HG03439 (cell line): ENCODE data around the gene CRYAA.

ENCODE experiments used
- ATAC-seq: cut with Tn5 transposase; IDR thresholded peaks from one replicate; pipeline ENCODE4 v1.9.1; 2021; ENCODE audit warnings: mild to moderate bottlenecking, moderate library complexity; ENCODE audit not compliant: unreplicated experiment

Gene CRYAA

DNA sequence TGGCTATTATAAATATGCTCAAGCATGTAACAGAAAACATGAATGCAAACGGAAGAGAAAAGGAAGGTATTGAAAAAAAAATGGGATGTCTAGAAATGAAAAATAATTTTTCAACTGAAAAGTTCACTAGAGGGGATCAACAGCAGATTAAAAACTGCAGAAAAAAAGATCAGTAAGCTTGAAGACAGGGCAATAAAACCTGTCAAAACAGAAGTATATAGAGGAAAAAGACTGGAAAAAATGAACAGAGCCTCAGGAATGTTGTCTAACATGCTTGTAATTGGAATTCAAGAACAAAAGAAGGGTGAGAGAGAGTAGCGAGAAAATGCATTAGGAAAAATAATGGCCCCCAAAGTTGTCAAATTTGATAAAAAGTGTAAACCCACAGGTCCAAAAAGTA lies 29.6 kb downstream of the CRYAA start:
- ATAC-seq: no peak

DNA sequence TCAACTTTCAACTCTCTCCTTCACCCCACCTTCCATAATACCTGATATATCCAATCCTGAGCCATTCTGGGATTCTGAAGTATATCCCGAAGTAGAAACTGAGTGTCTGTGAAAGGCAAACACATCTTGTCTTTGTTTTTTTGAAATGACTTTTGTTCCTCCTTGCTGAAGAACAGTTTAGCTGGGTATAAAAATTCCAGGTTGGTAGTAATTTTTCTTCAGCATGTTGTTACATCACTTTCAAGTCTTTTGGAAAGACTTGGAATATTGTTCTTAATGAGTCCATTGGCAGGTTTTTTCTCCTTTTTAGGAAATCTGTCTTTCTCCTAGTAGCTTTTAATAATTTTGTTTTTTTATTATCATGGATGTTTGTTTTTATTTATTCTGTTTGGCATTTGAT lies 32.7 kb downstream of the CRYAA start:
- no peak for ATAC-seq

DNA sequence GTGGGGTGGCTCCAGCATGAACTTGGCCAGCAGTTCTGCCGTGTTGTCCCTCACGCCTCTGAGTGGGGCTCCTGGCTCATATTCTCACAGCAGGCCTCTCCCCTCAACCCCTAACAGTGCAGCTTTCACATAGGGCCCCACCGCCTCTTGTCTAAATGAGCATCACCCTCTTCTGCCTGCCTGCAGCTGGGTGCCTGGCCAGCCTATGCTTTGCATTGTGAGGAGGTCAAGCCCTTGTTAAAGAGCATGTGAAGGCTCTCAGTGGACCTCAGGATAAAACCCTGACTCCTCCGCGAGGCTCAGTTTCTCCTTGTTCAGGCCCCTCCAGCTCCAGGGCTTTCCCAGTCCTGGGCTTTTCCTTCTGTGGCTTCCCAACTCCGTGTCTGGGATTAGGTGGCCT lies 34.8 kb downstream of the CRYAA start:
- no peak for ATAC-seq

DNA sequence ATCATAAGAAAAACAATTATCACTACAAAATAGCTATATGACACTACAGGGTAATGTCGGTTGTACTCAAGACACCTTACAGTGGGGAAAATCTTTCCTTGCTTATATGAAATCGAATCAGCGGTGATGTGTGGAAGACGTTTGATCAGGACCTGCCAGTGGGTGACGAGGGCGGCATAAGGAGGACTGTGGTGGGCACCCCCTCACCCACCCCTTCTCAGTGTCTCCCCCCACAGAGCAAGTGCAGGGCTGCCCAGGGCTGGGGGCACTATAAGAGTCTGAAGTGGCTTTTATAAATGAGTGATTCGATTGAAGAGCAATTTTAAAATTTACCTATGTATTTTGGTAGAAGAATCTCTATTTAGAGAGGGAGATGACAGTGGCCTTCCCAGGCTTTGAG lies 35.8 kb downstream of the CRYAA start:
- no peak for ATAC-seq

DNA sequence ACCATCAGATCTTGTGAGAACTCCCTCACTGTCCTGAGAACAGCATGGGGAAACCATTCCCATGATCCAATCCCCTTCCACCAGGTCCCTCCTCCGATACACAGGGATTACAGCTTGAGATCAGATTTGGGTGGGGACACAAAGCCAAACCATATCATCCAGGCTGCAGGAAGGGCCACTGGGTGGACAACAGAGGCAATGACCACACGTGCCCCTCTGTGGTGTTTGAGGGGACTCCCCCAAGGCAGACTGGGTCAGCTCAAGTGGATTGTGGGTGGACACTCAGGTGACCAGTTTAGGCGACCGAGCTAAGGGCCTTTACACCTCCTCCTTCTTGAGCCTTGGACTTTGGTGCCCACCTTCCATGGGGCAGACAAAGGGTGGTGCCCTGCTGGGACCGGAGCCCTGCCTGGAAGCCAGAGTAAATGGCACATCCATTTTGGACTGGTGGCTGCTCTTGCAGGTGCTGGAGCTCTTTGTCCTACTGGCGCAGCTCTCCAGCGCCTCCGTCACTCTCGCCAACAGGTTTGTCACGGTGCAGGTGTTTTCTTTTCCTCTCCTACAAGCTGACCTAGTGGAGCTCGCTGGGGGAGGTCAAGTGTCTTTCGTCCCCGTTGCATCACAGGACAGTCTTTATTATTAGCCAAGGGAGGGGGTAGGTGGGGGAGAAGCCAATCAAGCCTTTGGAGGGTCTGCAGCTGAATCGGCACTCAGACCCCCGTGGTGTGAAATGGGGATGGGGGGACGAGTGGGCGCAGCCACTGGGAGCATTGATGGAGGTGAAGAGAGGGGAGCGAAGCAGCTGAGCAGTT lies 37.6 kb downstream of the CRYAA start:
- ATAC-seq: no peak

DNA sequence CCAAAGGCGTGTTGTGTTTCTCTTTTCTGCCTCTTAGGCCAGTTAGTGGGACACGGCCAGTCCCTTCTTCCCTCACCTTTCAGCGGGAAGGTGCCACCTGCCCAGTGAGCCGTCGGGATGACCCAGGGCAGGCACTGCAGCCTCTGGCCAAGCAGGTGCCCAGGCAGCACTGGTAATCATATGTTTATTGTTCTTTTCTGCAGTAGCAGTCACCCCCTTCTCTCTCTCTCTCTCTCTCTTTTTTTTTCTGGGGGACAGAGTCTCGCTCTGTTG lies 38.2 kb downstream of the CRYAA start:
- no peak for ATAC-seq

DNA sequence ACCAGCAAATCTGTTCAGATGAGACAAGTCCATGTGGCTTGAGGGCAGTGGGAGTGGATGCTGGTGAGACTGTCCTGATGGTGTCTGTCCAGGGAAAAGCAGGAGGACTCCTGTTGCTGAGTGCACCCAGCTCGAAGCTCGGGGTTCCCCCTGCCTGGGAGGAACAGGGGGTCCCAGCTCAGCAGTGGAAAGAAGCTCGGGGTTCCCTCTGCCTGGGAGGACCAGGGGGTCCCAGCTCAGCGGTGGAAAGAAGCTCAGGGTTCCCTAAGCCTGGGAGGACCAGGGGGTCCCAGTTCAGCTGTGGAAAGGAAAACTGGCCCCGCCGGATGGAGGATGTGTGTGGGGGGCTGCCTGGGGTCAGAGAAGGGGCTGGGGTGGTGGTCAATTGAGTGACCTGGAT lies 39.1 kb downstream of the CRYAA start:
- no peak for ATAC-seq

DNA sequence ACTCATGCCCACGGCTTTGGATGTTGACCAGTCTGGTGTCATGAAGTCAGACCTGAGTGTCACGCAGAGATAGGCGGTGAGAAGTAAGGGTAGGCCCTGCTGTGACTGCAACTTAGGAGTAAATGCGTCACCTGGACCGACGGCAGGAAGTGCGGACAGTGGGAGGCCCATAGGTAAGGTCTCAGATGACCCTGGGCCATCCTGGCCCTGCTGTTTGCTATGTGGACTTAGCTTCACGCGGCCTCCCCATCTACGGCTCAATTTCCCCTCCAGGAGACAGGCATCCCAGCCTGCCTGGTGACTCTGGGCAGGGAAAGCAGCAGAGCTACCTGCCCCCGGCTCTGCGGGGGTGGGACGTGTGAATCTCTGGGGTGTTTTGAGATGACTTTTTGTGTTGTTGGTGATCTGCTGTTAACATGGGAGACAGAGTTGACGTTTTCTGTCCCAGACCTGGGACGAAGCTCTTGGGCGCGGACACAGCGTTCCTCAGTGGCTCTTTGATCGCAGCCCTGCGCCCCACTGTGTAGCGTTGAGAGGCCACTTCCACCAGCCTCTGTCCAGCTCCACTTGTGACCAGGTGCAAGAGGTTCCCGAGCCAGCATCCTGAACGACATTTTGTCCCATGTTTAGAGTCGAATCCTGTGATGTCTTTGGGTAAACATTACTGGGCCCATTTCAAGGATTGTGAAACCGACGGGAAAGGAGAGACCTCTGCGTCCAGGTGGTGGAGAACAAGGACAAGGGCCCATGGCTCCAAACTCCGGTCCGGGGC lies 39.9 kb downstream of the CRYAA start:
- no peak for ATAC-seq

DNA sequence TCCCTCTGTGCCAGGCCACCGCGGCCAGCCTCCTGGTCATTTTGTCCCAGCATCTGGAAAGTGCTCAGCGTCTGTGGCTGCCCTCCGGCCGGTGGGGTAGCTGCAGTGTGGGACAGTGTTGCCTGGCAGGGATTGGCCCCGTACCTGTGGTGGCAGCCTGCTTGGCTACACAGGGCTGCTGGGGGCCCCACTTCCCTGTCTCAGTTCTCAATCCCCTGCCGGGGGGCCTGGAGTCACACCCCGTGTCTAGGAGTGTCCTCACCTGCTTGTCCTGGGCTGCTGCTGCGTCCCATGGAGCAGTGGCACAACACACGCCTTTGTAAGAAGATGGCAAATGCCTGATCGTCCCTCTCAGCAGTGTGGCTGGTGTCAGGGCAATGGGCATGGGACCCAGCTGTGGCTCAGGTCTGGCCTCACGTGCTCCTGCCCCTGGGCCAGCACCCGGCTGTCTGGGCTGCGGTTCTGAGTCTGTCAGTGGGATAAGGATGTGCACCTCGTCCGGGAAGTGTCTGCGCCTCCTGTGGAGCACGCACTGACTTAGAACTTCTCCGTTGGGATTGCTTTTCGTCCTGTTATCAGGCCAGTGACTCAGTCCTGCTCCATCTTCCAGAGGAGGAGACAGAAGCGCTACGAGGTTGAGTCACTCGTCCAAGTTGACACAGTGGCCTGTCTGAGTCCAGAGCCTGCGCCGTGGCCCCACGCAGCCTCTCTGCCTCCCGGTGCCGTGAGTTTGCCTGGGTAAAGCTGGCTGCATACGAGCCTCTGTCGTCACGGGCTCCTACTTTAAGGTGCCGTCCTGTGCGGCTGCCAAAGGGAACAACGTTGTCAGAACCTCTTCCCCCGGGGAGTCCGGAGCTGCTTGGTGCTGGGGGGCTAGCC lies 41.0 kb downstream of the CRYAA start:
- ATAC-seq: no peak

DNA sequence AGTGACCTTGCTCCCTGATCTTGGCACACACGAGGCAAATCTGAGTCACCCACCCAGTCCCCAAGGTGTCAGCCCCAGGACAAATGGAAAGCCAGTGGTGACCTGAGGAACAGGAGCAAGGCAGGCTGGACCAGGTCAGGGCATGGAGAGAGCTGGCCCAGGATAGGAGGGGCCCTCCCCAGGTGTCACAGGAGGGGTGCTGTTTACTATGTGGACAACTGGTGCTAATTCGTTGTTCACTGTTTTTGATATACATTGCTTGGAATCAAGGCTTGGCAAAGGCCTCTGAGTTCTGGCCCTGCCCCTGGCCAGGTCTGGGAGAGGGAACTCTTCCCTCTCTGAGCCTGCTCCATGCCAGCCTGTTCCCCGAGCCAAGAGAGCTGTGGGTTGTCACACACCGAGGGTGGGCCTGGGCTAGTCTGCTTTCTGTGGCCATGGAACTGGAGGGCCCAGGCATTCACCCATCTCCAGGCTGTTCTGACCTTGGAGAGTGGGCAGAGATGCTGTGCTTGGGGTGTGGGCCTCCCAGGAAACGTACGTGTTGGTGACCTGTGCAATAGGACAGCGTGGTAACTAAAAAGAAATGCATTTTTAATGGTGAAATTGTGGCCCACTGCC lies 41.8 kb downstream of the CRYAA start:
- ATAC-seq: no peak

DNA sequence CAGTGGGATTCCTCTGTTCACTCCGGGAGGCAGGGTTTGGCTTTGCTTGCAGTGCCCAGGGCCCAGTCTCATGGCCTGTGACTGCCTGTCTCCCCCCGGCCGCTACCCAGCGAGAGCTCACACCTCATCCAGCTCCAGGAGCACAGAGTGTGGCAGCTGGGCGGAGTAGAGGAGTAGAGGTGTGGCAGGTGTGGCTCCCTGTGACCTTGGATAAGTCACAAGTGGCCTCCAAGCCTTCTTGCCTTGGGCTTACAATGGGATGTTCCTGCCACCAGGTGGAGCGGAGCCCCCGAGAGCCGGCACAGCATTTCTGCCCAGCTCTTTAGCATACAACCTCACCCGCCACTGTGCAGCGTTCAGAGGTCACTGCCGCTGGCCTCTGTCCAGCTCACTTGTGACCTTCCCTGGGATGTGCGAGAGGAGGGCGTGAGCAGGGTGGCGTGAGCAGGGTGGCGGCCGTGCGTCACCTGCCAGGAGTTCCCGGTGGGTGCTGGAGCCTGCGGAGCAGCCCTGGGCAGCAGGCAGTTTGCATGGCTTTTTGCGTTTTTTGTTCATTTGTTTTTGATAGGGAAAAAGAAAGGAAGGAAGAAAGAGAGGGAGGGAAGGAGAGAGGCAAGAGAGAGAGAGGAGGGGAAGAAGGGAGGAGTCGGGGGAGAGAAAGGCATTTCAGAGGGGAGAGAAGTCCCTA lies 42.4 kb downstream of the CRYAA start:
- ATAC-seq: no peak

DNA sequence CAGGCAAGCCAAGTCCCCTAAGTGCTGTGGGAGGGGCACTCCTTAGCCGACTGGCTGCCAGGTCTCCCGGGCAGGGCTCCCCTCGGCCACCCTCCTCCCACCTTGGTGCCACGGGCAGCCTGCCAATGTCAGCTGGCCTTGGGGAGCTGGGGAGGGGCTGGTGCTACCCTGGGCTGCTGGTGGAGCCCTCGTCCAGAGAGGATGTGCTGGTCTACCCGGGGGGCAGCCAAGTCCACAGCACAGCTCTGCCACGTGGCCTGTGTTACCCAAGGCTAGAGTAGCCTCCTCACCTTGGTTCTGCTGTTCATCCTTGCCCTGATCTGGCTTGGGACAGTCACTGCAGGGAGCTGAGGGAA lies 42.9 kb downstream of the CRYAA start:
- ATAC-seq: no peak
